SU-DHL-6 (cell line): ENCODE data around the gene FASTKD1.

Source experiments
- EZH2phosphoT487 ChIP-seq: fragments of 200-600 bp; sonication (generic), shearing (Covaris generic); conservative IDR thresholded peaks from 2 replicates; pipeline ENCODE4 v1.6.1; 2018; ENCODE audit warnings: mild to moderate bottlenecking, antibody characterized with exemption, low read length, moderate library complexity, mixed read lengths
- TF ChIP-seq, protein P1 (sequence below): fragments of 200-600 bp; sonication (generic); IDR thresholded peaks from one replicate; pipeline ENCODE4 v1.5.1; 2017; ENCODE audit warnings: antibody characterized with exemption, mild to moderate bottlenecking, low read length, moderate library complexity; ENCODE audit not compliant: insufficient read depth, poor library complexity, severe bottlenecking

DNA sequence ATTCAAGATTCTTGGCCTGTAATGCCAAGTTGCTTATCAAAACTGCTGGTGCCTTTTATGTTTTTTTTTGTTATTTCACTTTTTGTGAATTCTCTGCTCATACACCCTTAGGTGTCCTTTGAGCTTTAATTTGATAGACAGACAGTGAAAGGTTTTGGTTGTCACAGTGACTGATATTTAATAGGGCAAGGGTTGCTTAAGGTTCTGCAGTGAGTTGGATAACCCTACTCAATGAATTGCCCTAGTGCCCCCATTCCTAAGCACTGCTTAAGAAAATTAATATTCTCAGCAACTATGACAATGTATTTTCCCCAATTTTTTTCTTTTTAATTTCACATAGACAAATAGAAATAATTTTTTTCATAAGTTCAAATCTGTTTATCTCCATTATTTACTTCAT lies 25.9 kb upstream of the FASTKD1 start:
- TF ChIP-seq, protein P1, sequence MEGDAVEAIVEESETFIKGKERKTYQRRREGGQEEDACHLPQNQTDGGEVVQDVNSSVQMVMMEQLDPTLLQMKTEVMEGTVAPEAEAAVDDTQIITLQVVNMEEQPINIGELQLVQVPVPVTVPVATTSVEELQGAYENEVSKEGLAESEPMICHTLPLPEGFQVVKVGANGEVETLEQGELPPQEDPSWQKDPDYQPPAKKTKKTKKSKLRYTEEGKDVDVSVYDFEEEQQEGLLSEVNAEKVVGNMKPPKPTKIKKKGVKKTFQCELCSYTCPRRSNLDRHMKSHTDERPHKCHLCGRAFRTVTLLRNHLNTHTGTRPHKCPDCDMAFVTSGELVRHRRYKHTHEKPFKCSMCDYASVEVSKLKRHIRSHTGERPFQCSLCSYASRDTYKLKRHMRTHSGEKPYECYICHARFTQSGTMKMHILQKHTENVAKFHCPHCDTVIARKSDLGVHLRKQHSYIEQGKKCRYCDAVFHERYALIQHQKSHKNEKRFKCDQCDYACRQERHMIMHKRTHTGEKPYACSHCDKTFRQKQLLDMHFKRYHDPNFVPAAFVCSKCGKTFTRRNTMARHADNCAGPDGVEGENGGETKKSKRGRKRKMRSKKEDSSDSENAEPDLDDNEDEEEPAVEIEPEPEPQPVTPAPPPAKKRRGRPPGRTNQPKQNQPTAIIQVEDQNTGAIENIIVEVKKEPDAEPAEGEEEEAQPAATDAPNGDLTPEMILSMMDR = no peak
- TF ChIP-seq EZH2phosphoT487 = no peak
